ENCODE data around the gene WHRN.
A peak's percentile ranks its signal among the peaks of the same experiment; 100 is the strongest.

The WHRN gene

DNA sequence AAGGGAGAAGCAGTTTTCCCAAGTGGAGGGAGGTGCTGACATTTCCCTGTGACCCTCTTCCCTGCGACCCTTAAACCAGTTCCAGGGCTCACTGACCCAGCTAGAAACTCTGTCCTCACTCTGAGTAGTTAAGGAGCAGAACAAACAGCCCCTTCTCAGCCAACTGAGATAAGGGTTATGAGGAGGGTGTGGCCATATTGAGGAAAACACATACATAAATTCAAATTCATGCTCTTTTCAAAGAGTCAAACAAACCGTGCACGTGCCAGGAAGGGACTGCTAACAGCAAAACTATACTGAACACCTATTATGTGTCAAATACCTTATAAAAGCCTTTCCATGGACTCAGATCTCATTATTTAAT is 112.5 kb downstream of the WHRN start:
- Histone ChIP-seq H3K4me2 (no peak overlapping the region), H3K9ac (no peak overlapping the region), H3K4me1 (ENCODE audit: low read depth, poor library complexity, severe bottlenecking) (peaks cover 80% of the 10 kb centered on the region), H3K27me3 (ENCODE audit: insufficient read depth, low read depth) (no peaks in the 10 kb centered on the region), H3K4me3 (IDR thresholded peaks at IDR 0.05; ENCODE audit: insufficient read depth, low read depth, low read length) (no peak overlapping the region), H3K27ac (no peak overlapping the region), H3K36me3 (ENCODE audit: insufficient read depth) (no peaks in the 10 kb centered on the region), H4K20me1 (ENCODE audit: insufficient read depth) (no peaks in the 10 kb centered on the region), H3K79me2 (ENCODE audit: insufficient read depth, low read depth) (peaks cover 55% of the 10 kb centered on the region), H2AFZ (ENCODE audit: low read depth) (no peak overlapping the region)
- TF ChIP-seq, protein P1, sequence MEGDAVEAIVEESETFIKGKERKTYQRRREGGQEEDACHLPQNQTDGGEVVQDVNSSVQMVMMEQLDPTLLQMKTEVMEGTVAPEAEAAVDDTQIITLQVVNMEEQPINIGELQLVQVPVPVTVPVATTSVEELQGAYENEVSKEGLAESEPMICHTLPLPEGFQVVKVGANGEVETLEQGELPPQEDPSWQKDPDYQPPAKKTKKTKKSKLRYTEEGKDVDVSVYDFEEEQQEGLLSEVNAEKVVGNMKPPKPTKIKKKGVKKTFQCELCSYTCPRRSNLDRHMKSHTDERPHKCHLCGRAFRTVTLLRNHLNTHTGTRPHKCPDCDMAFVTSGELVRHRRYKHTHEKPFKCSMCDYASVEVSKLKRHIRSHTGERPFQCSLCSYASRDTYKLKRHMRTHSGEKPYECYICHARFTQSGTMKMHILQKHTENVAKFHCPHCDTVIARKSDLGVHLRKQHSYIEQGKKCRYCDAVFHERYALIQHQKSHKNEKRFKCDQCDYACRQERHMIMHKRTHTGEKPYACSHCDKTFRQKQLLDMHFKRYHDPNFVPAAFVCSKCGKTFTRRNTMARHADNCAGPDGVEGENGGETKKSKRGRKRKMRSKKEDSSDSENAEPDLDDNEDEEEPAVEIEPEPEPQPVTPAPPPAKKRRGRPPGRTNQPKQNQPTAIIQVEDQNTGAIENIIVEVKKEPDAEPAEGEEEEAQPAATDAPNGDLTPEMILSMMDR (conservative IDR thresholded peaks at IDR 0.05; ENCODE audit: low read depth, low read length), result no peak

DNA sequence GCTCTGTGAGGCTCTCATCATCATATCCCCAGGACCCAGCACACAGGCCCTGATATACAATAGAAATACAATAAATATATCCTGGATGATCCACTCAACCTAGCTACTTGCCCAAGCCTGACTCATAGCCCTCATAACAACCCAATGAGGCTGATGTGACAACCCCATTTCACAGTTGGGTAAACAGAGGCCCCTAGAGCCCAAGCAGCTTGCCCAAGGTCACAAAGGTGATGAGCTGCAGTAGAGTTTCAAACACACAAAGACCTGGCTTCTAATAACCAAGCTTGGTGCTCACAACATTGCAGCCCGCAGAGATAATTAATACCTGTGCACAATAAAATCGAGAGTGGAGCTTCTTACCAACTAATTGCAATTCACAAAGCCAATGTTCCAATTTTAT is 114.3 kb downstream of the WHRN start:
- Histone ChIP-seq H3K4me3 (IDR thresholded peaks at IDR 0.05; ENCODE audit: insufficient read depth, low read depth, low read length) (no peak overlapping the region), H3K27ac (no peak overlapping the region; the same call in 1 of the 2 replicates), H3K79me2 (ENCODE audit: insufficient read depth, low read depth) (peaks cover 58% of the 10 kb centered on the region), H3K4me1 (ENCODE audit: low read depth, poor library complexity, severe bottlenecking) (peaks cover 65% of the 10 kb centered on the region), H3K9ac (no peak overlapping the region), H3K4me2 (no peak overlapping the region), H4K20me1 (ENCODE audit: insufficient read depth) (no peaks in the 10 kb centered on the region), H2AFZ (ENCODE audit: low read depth) (no peak overlapping the region), H3K27me3 (ENCODE audit: insufficient read depth, low read depth) (no peaks in the 10 kb centered on the region), H3K36me3 (ENCODE audit: insufficient read depth) (no peaks in the 10 kb centered on the region)
- TF ChIP-seq, protein P1 (conservative IDR thresholded peaks at IDR 0.05; ENCODE audit: low read depth, low read length), result no peak

DNA sequence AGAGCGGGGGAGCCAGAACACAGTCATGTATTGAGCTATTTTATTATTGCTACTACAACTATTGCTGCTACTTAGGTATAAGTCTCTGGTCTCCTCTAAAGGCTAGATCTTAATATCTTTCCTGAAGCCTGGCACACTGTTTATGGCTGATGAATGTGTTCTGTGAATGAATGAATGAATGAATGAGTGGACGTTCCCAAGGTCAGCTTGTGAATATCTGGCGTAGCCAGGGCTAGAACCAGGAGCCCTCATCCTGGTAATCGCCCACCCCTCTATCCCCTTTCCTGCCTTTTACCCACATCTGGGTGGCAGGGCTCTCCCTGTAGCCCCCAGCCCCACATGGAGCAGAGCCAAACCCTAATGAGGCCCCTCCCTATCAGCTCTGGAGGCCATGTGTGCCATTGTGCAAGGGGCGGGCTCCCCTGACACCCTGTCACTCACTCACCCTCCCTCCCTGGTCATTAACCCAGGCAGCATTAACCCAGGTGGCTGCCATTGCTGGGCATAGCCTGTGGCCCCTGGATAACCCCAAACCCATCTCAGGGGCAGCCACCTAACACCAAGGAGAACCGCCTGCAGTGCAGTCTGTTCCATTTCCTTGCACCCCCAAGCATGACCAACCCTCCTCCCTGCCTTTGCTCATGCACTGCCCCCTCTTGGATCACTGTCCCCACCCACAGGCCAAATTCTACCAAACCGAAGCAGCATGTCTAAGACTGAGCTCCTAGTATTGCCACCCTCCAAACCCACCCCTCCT is 115.5 kb downstream of the WHRN start:
- Histone ChIP-seq H3K27me3 (ENCODE audit: insufficient read depth, low read depth) (no peaks in the 10 kb centered on the region), H3K4me1 (ENCODE audit: low read depth, poor library complexity, severe bottlenecking) (peaks cover 63% of the 10 kb centered on the region), H4K20me1 (ENCODE audit: insufficient read depth) (no peaks in the 10 kb centered on the region), H3K27ac (no peak overlapping the region), H3K79me2 (ENCODE audit: insufficient read depth, low read depth) (peaks cover 62% of the 10 kb centered on the region), H3K9ac (no peak overlapping the region), H2AFZ (ENCODE audit: low read depth) (no peak overlapping the region), H3K4me3 (IDR thresholded peaks at IDR 0.05; ENCODE audit: insufficient read depth, low read depth, low read length) (no peak overlapping the region), H3K4me2 (peak overlapping the region; percentile 100; the same call in 1 of the 2 replicates), H3K36me3 (ENCODE audit: insufficient read depth) (no peaks in the 10 kb centered on the region)
- TF ChIP-seq, protein P1 (conservative IDR thresholded peaks at IDR 0.05; ENCODE audit: low read depth, low read length), result no peak

DNA sequence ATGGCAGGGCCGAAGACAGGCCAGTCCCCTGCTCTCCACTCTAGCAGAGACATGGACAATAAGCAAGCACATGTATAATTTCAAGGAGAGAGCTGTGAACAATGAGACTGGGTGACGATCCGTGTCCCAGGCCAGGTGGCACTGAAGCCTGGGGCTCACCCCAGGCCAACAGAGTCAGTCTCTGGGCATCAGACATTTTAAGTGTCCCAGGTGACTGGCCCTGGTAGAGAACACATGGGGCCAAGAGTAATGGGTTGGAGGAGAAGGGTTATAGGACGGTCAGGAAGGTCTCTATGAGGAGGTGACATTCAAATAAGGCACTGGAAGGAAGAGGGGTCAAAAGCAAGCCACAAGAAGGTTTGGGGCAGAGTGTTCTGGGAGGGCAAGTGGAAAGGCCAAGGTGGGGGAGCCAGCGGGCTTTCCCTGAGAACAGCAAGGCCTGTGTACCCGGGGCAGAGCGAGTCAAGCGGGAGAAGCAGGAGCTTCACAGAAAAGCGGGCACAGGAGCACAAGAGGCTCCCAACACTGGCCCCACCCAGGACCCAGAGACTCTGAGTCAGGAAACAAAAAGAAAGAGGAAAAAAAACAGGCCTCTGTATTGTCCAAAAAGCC is 116.4 kb downstream of the WHRN start:
- H3K4me1 ChIP-seq (ENCODE audit: low read depth, poor library complexity, severe bottlenecking), result peaks cover 63% of the 10 kb centered on the region
- H3K36me3 ChIP-seq (ENCODE audit: insufficient read depth), result no peaks in the 10 kb centered on the region
- H4K20me1 ChIP-seq (ENCODE audit: insufficient read depth), result no peaks in the 10 kb centered on the region
- peak overlapping the region; percentile 100 for H3K4me2 ChIP-seq
- peak overlapping the region; percentile 95 for H3K27ac ChIP-seq
- TF ChIP-seq, protein P1 (conservative IDR thresholded peaks at IDR 0.05; ENCODE audit: low read depth, low read length), result no peak
- H2AFZ ChIP-seq (ENCODE audit: low read depth), result no peak overlapping the region
- peaks cover 71% of the 10 kb centered on the region for H3K79me2 ChIP-seq (ENCODE audit: insufficient read depth, low read depth)
- no peaks in the 10 kb centered on the region for H3K27me3 ChIP-seq (ENCODE audit: insufficient read depth, low read depth)
- peak overlapping the region; percentile 77; the same call in 1 of the 2 replicates for H3K9ac ChIP-seq
- no peak overlapping the region for H3K4me3 ChIP-seq (IDR thresholded peaks at IDR 0.05; ENCODE audit: insufficient read depth, low read depth, low read length)
